ENCODE measurements around the gene STK38.
"Not testable (repeated sequence)": the region's sequence is repeated elsewhere in the genome, so short reads cannot be mapped to it uniquely, and the experiment has no call there.

The STK38 gene

DNA sequence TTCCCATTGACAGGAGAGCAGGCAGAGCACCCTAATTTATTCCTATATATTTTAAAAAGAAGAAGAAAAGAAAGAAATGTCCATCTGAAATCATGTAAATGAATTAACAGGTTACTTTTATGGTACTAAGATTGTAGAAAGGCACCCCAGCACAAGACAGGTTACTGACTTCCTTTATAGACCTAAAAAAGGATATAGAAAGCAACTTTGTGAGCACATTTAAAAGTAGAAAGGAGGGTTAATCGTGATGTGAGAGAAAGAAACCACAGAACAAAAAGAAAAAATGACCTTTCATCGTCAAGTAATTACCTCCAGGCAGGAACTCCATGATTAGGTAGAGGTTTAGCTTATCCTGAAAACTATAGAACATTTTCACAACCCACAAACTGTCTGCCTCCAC, 29.9 kb downstream of the STK38 start:
- DNase-seq: no peak

DNA sequence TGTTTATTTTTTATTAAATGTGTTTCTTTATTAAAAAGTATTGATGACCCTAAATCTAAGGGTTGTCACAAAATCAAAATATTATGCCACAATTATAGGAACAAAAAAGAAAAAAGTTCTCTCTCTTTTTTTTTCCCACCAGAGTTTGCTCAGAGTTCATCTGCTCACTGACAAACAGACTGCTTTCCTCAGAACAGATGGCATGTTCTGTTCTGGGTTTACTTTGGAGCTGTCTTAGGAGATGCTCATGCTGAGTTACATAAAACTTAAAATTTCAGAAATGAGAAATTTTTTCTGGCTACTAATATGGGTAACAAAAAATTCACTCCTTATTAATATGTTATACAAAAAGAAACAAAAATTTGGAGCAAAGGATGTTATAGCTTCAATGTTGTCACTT, 30.3 kb downstream of the STK38 start:
- no peak for DNase-seq

- DNase-seq: no peak
These were observed 30.7 kb downstream of the STK38 start for GRCh38 chr6:36516559-36516958.

GRCh38 chr6:36515844-36516243, 31.4 kb downstream of the STK38 start:
- no peak for DNase-seq

- DNase-seq: no peak
These were observed 32.5 kb downstream of the STK38 start for GRCh38 chr6:36514554-36515456.

GRCh38 chr6:36510365-36510764, 36.9 kb downstream of the STK38 start:
- no peak for DNase-seq

DNA sequence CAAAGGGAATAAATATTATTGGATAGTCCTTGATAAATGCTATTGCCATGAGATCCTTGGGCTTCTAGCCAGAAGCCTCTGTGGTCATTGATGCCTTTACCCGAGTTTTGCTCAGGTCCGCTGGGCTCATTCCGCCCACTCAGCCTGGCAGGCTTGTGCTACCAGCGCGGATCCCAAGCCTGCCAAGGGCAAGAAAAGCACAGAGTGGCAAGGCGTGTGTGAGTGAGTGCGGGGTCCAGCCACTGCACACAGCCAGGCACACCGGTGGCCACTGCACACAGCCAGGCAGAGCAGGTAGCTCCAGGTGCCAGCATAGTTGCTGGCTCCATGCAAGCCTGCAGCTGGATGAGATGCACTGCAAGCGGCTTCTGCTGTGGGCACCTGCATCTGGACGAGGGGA, 38.7 kb downstream of the STK38 start:
- no peak for DNase-seq

GRCh38 chr6:36506611-36507010, 40.7 kb downstream of the STK38 start:
- DNase-seq: no peak

- DNase-seq: no peak
These were observed 41.3 kb downstream of the STK38 start for GRCh38 chr6:36505744-36506534.

DNA sequence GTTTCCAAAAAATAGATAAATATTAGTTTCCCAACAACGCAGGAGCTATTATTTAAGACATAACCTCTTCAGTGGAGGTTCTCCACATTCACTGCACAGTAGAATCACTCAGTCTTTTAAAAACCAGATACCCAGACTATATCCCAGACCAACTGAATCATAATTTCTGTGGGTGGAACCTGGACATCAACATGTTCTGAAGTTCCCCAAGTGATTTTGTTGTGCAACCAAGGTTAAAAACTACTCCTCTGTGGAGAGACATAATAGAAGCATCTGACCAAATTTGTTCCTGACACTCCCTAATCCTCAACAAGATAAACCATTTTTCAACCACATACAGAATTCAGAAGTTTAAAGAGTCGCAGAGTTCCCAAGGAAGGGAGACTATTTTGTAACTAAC, 42.3 kb downstream of the STK38 start:
- peak in 1 of 2 donors; percentile 5 for DNase-seq

DNA sequence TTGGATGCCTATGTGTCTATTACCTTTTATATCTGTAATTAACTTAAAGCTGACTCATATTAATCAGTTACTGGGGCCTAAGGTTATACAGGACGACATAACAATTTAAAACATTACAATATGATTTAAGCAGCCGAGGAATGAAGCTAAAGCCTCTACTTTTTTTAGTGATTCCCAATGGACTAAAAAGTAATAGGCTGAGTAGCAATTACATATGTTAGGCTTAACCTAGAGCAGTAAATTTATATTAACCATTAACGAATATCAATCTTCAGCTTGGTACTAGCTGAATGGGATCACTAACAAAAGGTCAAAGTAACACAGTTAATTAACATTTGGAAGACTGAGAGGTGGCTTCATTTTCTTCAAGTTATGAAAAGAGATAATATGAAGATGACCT, 43.1 kb downstream of the STK38 start:
- no peak for DNase-seq

DNA sequence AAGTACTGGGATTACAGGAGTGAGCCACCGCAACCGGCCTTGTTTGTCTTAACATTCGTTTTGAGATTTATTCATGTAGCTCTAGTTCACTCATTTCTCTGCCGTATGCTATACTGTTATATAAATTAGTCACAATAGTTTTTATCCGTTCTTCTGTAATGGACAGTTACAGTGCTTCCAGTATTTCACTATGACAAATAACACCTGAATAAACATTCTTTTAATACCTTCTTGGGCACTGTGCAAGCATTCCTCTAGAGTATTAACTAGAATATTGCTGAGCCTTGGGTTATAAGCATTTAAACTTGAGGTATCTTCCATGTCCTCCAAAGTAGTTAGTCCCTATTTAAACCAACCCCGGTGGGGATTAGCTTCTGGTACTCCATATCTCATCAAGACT, 45.6 kb downstream of the STK38 start:
- no peak for DNase-seq

GRCh38 chr6:36499918-36500317, 47.4 kb downstream of the STK38 start:
- DNase-seq: no peak

DNA sequence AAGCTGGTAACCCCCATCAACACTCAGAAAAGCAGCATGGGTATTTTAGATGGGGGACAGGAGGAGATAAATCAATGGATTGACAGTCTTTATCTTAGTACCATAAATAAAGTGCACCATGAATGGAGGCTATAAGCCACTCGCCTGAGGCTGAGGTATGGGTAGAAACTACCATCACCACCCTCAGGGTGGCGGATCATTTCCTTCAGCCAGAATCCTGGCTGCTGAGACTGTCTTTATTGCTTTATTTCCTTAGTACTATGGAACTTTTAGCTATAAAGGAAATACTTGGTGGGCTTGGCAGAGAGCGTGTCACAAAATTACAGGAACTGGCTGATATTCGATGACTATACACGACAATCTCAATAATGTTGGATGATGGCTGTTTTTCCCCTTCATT, 52.2 kb downstream of the STK38 start:
- no peak for DNase-seq

DNA sequence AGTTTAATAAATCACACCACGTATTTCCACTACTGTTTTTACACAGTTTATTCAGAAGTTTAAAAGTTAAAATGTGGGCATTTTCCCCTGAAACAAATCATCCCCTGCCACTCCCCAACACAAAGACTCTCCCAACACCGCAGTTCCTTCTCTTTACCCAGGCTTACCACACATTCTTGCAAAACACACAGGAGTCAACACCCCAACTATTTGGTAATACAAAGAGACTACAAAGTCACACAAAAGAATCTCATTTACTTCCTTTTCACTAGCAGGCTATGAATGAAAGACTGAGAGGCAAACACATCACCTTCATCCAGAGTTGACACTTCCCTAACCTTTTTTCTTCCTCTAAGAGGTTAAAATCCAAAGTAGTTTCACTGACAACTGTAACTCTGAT, 53.4 kb downstream of the STK38 start:
- peak; percentile 81 to 92 for DNase-seq

- DNase-seq: peak; percentile 28 to 43
These were observed 54.0 kb downstream of the STK38 start for GRCh38 chr6:36493319-36493718.

DNA sequence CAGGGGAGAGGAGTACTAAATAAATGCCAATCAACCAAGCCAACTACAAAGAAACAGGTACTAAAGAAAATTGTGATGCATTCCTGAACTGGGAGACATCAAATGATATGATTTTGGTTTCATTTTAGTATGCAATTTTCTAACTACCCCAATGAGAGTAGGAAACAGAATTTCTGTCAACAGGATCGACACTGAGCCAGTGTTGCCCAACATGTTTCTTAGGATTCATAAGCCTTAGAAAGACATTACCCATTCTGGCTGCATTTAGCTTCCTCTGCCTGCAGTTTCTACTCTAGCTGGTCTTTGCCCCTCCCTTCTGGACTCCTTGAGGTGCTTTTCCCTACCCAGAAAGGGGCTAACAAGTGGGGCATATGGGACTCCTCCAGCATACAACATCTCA, 54.7 kb downstream of the STK38 start:
- DNase-seq: peak; percentile 77

DNA sequence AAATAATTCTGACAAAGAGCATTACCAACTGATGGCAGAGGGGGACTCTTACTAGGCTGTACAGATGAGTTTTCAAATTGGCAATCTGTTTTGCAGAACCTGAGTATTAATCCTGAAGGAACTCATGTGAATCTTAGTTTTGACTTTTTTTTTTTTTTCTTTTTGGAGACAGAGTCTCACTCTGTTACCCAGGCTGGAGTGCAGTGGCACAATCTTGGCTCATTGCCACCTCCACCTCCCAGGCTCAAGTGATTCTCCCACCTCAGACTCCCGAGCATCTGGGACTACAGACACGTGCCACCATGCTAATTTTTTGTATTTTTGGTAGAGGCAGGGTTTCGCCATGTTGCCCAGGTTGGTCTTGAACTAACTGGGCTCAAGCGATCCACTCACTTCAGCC, 55.2 kb downstream of the STK38 start:
- DNase-seq: no peak

- DNase-seq: no peak
These were observed 55.8 kb downstream of the STK38 start for GRCh38 chr6:36491378-36491965.

- DNase-seq: no peak
These were observed 57.9 kb downstream of the STK38 start for GRCh38 chr6:36489426-36489825.

- no peak for DNase-seq
These were observed 59.1 kb downstream of the STK38 start for GRCh38 chr6:36488221-36488620.

DNA sequence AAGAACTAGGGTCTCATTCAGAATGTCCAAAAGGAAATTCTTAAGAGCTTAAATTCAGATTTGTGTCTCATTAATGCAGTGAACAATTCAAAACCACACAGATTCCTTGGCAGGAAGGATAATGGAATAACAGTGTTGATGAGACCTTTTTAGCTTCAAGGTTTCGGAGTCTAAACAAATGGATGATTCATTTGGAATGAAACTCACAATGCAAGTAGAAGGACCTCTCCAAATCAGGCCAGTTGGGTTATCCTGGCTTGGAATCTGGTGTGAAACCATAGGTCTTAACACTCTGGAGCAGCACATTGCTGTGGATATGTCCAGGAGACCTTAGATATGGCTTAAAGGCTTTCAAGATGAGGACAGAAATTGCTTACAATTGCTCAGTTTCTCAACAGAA, 59.6 kb downstream of the STK38 start:
- no peak for DNase-seq

DNA sequence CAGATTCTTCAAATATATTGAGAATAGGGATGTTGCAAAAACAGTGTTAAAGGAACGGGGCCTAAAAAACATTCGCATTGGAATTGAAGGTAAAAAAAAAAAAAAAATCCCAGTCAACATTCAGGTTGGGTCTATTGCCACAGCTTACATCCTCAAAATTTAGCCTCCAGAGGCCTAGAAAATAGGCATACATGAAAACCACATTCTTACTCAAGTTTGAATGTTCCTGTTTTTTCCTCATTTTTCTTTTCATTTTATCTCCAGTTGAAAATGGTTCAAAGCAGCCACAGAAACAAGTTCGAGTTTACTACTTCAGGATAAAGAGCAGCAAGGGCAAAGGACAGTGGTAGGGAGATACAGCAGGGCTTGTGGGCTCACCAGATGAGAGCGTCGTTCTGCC, 62.5 kb downstream of the STK38 start:
- DNase-seq: peak; percentile 31 to 58

DNA sequence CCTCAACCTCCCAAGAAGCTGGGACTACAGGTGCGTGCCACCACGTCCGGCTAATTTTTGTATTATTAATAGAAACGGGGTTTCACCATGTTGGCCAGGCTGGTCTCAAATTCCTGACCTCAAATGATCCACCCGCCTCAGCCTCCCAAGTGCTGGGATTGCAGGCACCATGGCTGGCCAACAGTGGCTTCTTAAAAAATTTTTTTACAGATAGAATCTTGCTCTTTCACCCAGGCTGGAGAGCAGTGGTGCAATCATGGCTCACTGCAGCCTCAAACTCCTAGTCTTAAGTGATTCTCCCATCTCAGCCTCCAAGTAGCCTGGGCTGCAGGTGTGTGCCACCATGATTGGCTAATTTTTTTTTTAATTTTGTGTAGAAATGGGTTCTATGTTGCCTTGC, 64.0 kb downstream of the STK38 start:
- not testable (repeated sequence) for DNase-seq
